H9 (cell line): Measurements from ENCODE around the gene KBTBD3. TPM values are rescaled to one million over a fixed set of nuclear protein-coding genes. Genes with fewer than 3 reads are reported as not detected.

Source experiments
- DNase-seq: peaks from one replicate; pipeline ENCODE4 v3.0.0-alpha.2; 2017
- H2AFZ ChIP-seq: one replicate; pipeline ENCODE4 v1.6.1; 2013; ENCODE audit warnings: mild to moderate bottlenecking, low read length, control low read depth, moderate library complexity
- H2AK5ac ChIP-seq: 2 replicates; pipeline ENCODE4 v1.6.1; 2013; ENCODE audit warnings: low read length, control low read depth, mixed read lengths; ENCODE audit not compliant: insufficient read length
- H2BK120ac ChIP-seq: one replicate; pipeline ENCODE4 v1.6.1; 2013; ENCODE audit warnings: low read depth, mild to moderate bottlenecking, low read length, control low read depth, inconsistent platforms; ENCODE audit not compliant: poor library complexity, severe bottlenecking
- H2BK12ac ChIP-seq: 2 replicates; pipeline ENCODE4 v1.6.1; 2013; ENCODE audit warnings: low read length, control low read depth, mixed read lengths, low read depth; ENCODE audit not compliant: insufficient read length
- H2BK15ac ChIP-seq: 2 replicates; pipeline ENCODE4 v1.6.1; 2013; ENCODE audit warnings: low read depth, low read length, control low read depth
- H2BK20ac ChIP-seq: one replicate; pipeline ENCODE4 v1.6.1; 2013; ENCODE audit warnings: low read depth, mild to moderate bottlenecking, low read length, control low read depth, inconsistent platforms; ENCODE audit not compliant: poor library complexity, severe bottlenecking
- H2BK5ac ChIP-seq: 2 replicates; pipeline ENCODE4 v1.6.1; 2013; ENCODE audit warnings: low read length, control low read depth, mixed read lengths; ENCODE audit not compliant: insufficient read length
- H3K14ac ChIP-seq: 2 replicates; pipeline ENCODE4 v1.6.1; 2013; ENCODE audit warnings: low read length, control low read depth; ENCODE audit not compliant: insufficient read depth
- H3K18ac ChIP-seq: 2 replicates; pipeline ENCODE4 v1.6.1; 2013; ENCODE audit warnings: low read depth, mild to moderate bottlenecking, mixed read lengths, low read length, control low read depth; ENCODE audit not compliant: insufficient read length
- H3K23ac ChIP-seq: 2 replicates; pipeline ENCODE4 v1.6.1; 2013; ENCODE audit warnings: low read length, control low read depth, mixed read lengths, low read depth; ENCODE audit not compliant: insufficient read length
- H3K23me2 ChIP-seq: 2 replicates; pipeline ENCODE4 v1.6.1; 2013; ENCODE audit warnings: low read depth, mild to moderate bottlenecking, mixed read lengths, low read length, control low read depth; ENCODE audit not compliant: insufficient read length, poor library complexity, severe bottlenecking
- H3K27ac ChIP-seq: 2 replicates; pipeline ENCODE4 v1.5.1; 2013; ENCODE audit warnings: low read length, control low read depth, mixed read lengths, low read depth; ENCODE audit not compliant: insufficient read length
- H3K27me3 ChIP-seq: 2 replicates; pipeline ENCODE4 v1.6.1; 2013; ENCODE audit warnings: low read length, control low read depth, inconsistent platforms; ENCODE audit not compliant: insufficient read depth
- H3K4ac ChIP-seq: 2 replicates; pipeline ENCODE4 v1.6.1; 2013; ENCODE audit warnings: low read depth, mild to moderate bottlenecking, control low read depth, inconsistent platforms, low read length, moderate library complexity
- H3K4me1 ChIP-seq: 2 replicates; pipeline ENCODE4 v1.6.1; 2013; ENCODE audit warnings: low read length, control low read depth, inconsistent platforms; ENCODE audit not compliant: insufficient read depth
- H3K4me2 ChIP-seq: 2 replicates; pipeline ENCODE4 v1.6.1; 2013; ENCODE audit warnings: low read length, control low read depth, mixed read lengths; ENCODE audit not compliant: insufficient read length, insufficient read depth
- H3K56ac ChIP-seq: 2 replicates; pipeline ENCODE4 v1.6.1; 2013; ENCODE audit warnings: low read depth, mild to moderate bottlenecking, mixed read lengths, low read length, control low read depth; ENCODE audit not compliant: insufficient read length
- H3K79me1 ChIP-seq: 2 replicates; pipeline ENCODE4 v1.6.1; 2013; ENCODE audit warnings: low read depth, mild to moderate bottlenecking, moderate library complexity, low read length, control low read depth, inconsistent platforms; ENCODE audit not compliant: insufficient read depth, poor library complexity, severe bottlenecking
- H3K79me2 ChIP-seq: 2 replicates; pipeline ENCODE4 v1.6.1; 2013; ENCODE audit warnings: low read length, control low read depth, inconsistent platforms; ENCODE audit not compliant: insufficient read depth
- H3K9ac ChIP-seq: 2 replicates; pipeline ENCODE4 v1.6.1; 2013; ENCODE audit warnings: low read length, control low read depth, mixed read lengths; ENCODE audit not compliant: insufficient read length; ENCODE audit errors: extremely low read depth
- H3K9me3 ChIP-seq: one replicate; pipeline ENCODE4 v1.6.1; 2013; ENCODE audit warnings: low read depth, low read length, inconsistent platforms; ENCODE audit not compliant: control insufficient read depth
- H3T11ph ChIP-seq: one replicate; pipeline ENCODE4 v1.6.1; 2013; ENCODE audit warnings: mild to moderate bottlenecking, low read length, control low read depth, inconsistent platforms
- H4K20me1 ChIP-seq: one replicate; pipeline ENCODE4 v1.6.1; 2013; ENCODE audit not compliant: control insufficient read depth, insufficient read length, insufficient read depth
- H4K5ac ChIP-seq: 2 replicates; pipeline ENCODE4 v1.6.1; 2013; ENCODE audit warnings: low read depth, mild to moderate bottlenecking, mixed read lengths, low read length, control low read depth; ENCODE audit not compliant: insufficient read length
- H4K8ac ChIP-seq: replicated peaks from 2 replicates; pipeline ENCODE4 v1.6.1; 2013; ENCODE audit warnings: low read length, control low read depth, mixed read lengths, low read depth; ENCODE audit not compliant: insufficient read length
- H4K91ac ChIP-seq: 2 replicates; pipeline ENCODE4 v1.6.1; 2013; ENCODE audit warnings: low read depth, mild to moderate bottlenecking, moderate library complexity, mixed read lengths, low read length, control low read depth; ENCODE audit not compliant: insufficient read length
- H3K27ac Mint-ChIP-seq, 3 experiments: 2 replicates in 2 of 3; 3 replicates in 1 of 3; pipeline ENCODE4 v1.8.0; 2020 to 2021; ENCODE audit warnings: mixed read lengths in 3 of 3, mild to moderate bottlenecking in 1 of 3, moderate library complexity in 1 of 3
- H3K27me3 Mint-ChIP-seq: 2 replicates; pipeline ENCODE4 v1.8.0; 2021; ENCODE audit warnings: low read depth, mild to moderate bottlenecking, moderate library complexity, mixed read lengths
- H3K36me3 Mint-ChIP-seq, 3 experiments: 2 replicates in 2 of 3; 3 replicates in 1 of 3; pipeline ENCODE4 v1.8.0; 2020 to 2021; ENCODE audit warnings: low read depth in 3 of 3, mixed read lengths in 3 of 3; ENCODE audit not compliant: insufficient read depth in 1 of 3
- H3K4me1 Mint-ChIP-seq, 2 experiments: 2 replicates each; pipeline ENCODE4 v1.8.0; 2020; ENCODE audit warnings: mixed read lengths in 2 of 2
- H3K4me3 Mint-ChIP-seq, 2 experiments: 2 replicates in 1 of 2; 3 replicates in 1 of 2; pipeline ENCODE4 v1.8.0; 2020 to 2021; ENCODE audit warnings: mild to moderate bottlenecking in 2 of 2, mixed read lengths in 2 of 2, moderate library complexity in 1 of 2
- H3K9me3 Mint-ChIP-seq, 2 experiments: 2 replicates in 1 of 2; 3 replicates in 1 of 2; pipeline ENCODE4 v1.8.0; 2020; ENCODE audit warnings: mild to moderate bottlenecking in 2 of 2, mixed read lengths in 2 of 2, moderate library complexity in 1 of 2
- CTCF ChIP-seq: fragments of 200-600 bp; sonication (generic); conservative IDR thresholded peaks from 3 replicates; pipeline ENCODE4 v1.8.0; 2021; ENCODE audit warnings: antibody characterized with exemption, mild to moderate bottlenecking
- WGBS: extraction: QIAGEN DNeasy Blood & Tissue Kit; methylation state at CpG from one replicate; pipeline ENCODE4 v1.1.7; 2013; ENCODE audit warnings: missing lambda C conversion rate, low lambda C conversion rate, mixed read lengths; ENCODE audit not compliant: insufficient read length; ENCODE audit errors: extremely low coverage; 5-methylcytosine and 5-hydroxymethylcytosine counted together
- total RNA-seq: library from RNA; stranded (reverse); gene quantifications from 2 replicates; pipeline ENCODE4 v1.2.1, GENCODE V29; 2021

Gene KBTBD3
- total RNA-seq, 1 experiment from 2014 or later = 2.4 TPM

DNA sequence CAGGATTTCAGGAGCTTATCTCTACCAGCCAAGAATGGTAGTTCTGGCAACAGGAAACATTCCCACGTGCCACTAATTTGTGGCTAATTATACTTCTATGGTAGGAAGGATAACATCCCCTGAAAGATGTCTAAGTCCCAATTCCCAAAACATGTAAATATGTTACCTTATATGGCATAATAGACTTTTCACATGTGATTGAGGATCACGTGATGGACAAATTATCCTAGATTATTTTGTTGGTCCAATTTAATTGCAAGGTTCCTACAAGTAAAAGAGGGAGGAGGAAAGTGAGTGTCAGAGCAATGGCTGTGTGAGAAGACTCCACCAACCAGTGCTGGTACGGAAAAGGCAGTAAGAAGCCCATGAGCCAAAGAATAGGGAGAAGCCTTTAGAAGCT, 45.2 kb downstream of the KBTBD3 start:
- no peak overlapping the region for H4K91ac ChIP-seq
- H3K14ac ChIP-seq = no peak overlapping the region
- no peak overlapping the region for H2AFZ ChIP-seq
- H3T11ph ChIP-seq = no peak overlapping the region
- no peak overlapping the region for H3K9ac ChIP-seq
- H2BK15ac ChIP-seq = no peak overlapping the region
- TF ChIP-seq CTCF = no peak
- no peak overlapping the region for H3K56ac ChIP-seq
- WGBS = no CpG with 5 or more reads among the region's 3 CpGs
- no peak overlapping the region for H2BK120ac ChIP-seq
- Mint-ChIP-seq H3K4me1 (peaks cover 3 to 6% of the 10 kb centered on the region in 2 experiments; a peak in 3 of 4 replicates), H3K9me3 (peaks cover 2 to 3% of the 10 kb centered on the region in 2 experiments; a peak in 3 of 5 replicates), H3K4me3 (no peak overlapping the region), H3K27ac (no peak overlapping the region), H3K27me3 (no peaks in the 10 kb centered on the region), H3K36me3 (no peaks in the 10 kb centered on the region; a peak in 1 of 7 replicates)
- H4K8ac ChIP-seq = no peak overlapping the region
- no peaks in the 10 kb centered on the region for H3K27me3 ChIP-seq
- H3K9me3 ChIP-seq = no peaks in the 10 kb centered on the region
- DNase-seq = no peak
- no peaks in the 10 kb centered on the region for H3K79me2 ChIP-seq
- no peak overlapping the region for H3K4me2 ChIP-seq
- no peak overlapping the region for H3K27ac ChIP-seq
- no peak overlapping the region for H2BK12ac ChIP-seq
- H2AK5ac ChIP-seq = no peak overlapping the region
- H2BK5ac ChIP-seq = no peak overlapping the region
- no peaks in the 10 kb centered on the region for H3K79me1 ChIP-seq
- no peaks in the 10 kb centered on the region for H4K20me1 ChIP-seq
- no peaks in the 10 kb centered on the region for H3K4me1 ChIP-seq
- no peak overlapping the region for H3K23ac ChIP-seq
- no peak overlapping the region for H3K18ac ChIP-seq
- no peak overlapping the region for H4K5ac ChIP-seq
- no peak overlapping the region for H2BK20ac ChIP-seq
- no peak overlapping the region for H3K4ac ChIP-seq
- H3K23me2 ChIP-seq = no peaks in the 10 kb centered on the region
